Right ventricle myocardium inferior (tissue), 1 donor: ENCODE results near the gene SMIM10L2A. TPM values are rescaled to one million over a fixed set of nuclear protein-coding genes. Genes with fewer than 3 reads are reported as not detected.
"Not testable (repeated sequence)": the region's sequence is repeated elsewhere in the genome, so short reads cannot be mapped to it uniquely, and the experiment has no call there.

Experiments used
- ATAC-seq: fragments of 200-7000 bp; cut with Tn5 transposase; one replicate; pipeline ENCODE4 v1.9.1; 2020; ENCODE audit warnings: mild to moderate bottlenecking, moderate library complexity
- DNase-seq: peaks from one replicate; pipeline ENCODE4 v3.0.0; 2021; ENCODE audit errors: missing footprints
- intact Hi-C: fragments of 100-400 bp; cut with DNase I; formaldehyde crosslinking; loops from one replicate; pipeline ENCODE4 v1.11.0; 2022
- total RNA-seq: library from RNA; stranded (reverse); fragmentation: NEBNext Ultra II Directional; extraction: Animal tissue kit (Norgen Biotek cat#: 25700); gene quantifications from one replicate; pipeline ENCODE4 v1.2.1, GENCODE V29; 2021
- donor health status: DM: no; HTN: yes; CAD: no; lungs with severe emphysema.

Gene SMIM10L2A
- total RNA-seq, 1 donor from 2014 or later: 1.3 TPM

DNA sequence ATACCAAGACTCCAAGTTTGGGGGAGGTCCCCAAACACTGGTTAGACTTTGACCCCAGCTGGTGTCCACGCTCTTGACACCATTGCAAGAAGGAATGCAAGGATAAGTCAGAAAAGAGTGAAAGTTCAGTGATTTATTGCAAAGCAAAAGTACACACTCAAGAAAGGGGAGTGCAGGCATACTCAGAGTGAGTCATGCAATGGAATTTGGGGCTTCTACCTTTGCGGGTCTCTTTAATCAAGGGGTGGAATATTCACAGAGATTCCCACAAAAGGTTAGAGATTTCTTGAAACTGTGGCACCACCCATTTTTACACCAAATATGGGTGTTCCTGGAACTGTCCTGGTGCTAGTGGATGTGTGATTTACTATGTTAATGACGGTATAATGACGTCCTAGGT, 5.2 kb upstream of the SMIM10L2A start:
- DNase-seq (no peak), ATAC-seq (no peak)
- intact Hi-C loops: no loop called here

DNA sequence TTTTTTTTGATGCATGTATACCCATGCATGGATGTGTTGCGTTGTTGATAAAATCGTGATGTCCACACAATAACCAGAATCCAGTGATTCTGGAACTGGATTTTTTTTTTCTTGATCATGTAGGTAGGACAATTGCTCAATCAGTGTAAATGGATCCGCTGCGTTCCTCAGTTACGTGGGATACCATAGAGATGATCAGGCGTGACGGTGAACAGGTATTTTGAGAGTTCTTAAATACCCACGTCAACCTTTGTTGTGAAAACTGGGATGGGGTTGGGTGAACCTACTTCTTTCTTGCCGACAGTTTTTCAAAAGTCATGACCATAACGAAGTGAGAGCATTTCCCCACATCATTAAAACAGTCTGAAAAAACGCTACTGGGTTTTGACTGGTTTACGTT, 913 bp upstream of the SMIM10L2A start:
- intact Hi-C loops: loop anchor here (2.0 kb wide), 1 partner anchor 100 kb away; the partner anchor contains the start of gene INTS6L
- ATAC-seq (no peak), DNase-seq (no peak)

GRCh38 chrX:135421537-135421931, 210 bp upstream of the SMIM10L2A start:
- DNase-seq: peak; percentile 93
- peak; percentile 99 for ATAC-seq
- intact Hi-C loops: loop anchor here (2.0 kb wide), 1 partner anchor 99 kb away; the partner anchor contains the start of gene INTS6L

GRCh38 chrX:135422810-135423168, 1.0 kb downstream of the SMIM10L2A start:
- DNase-seq, ATAC-seq, intact Hi-C loops: not testable (repeated sequence)

DNA sequence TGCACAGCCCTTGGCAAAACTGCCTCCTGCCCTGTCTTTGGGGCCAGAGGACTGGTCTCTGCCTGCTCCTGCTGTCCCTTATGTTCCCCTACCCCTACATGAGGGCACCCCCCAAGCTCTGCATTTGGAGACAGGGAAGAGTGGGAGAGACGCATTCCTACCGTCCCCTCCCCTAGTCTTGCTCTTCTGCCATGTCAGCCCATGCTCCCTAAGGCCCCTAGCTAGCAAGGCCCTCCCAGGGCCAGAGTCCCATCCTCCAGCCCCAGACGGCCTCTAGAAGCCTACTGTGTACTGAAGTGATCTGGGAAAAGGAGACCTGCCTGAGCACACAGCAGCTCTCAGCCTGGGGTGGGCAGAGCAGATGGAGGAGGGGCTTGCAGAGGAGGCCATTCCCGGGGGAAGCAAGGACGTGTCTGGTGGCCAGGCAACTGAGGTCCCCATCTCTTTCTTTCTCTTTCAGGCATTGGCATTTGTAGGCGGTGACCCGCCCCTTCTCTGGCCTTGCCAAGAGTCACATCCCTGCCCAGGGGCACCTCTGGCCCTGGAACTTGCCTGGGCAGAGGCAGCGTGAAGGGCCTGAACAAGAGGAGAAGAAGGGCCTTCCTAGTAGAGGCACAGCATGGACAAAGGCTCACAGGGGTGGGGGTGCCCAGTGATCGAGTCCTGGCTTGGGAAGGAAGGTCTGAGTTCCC, 1.6 kb downstream of the SMIM10L2A start:
- ATAC-seq, intact Hi-C loops, DNase-seq: not testable (repeated sequence)

- ATAC-seq: no peak
- intact Hi-C loops: no loop called here
These were observed 2.7 kb downstream of the SMIM10L2A start for GRCh38 chrX:135424469-135424868.

GRCh38 chrX:135425026-135425965, 3.6 kb downstream of the SMIM10L2A start:
- no peak for ATAC-seq
- intact Hi-C loops: no loop called here
- DNase-seq: no peak

More at GRCh38 chrX:135424469-135424868, 2.7 kb downstream of the SMIM10L2A start:
- DNase-seq: no peak

GRCh38 chrX:135429429-135429828, 7.7 kb downstream of the SMIM10L2A start:
- intact Hi-C loops: no loop called here
- DNase-seq (no peak), ATAC-seq (no peak)

GRCh38 chrX:135431886-135432285, 10.1 kb downstream of the SMIM10L2A start:
- no peak for ATAC-seq

GRCh38 chrX:135432453-135432852, 10.7 kb downstream of the SMIM10L2A start:
- no peak for ATAC-seq
- no peak for DNase-seq
- intact Hi-C loops: no loop called here

More at GRCh38 chrX:135431886-135432285, 10.1 kb downstream of the SMIM10L2A start:
- DNase-seq: no peak
- intact Hi-C loops: no loop called here

DNA sequence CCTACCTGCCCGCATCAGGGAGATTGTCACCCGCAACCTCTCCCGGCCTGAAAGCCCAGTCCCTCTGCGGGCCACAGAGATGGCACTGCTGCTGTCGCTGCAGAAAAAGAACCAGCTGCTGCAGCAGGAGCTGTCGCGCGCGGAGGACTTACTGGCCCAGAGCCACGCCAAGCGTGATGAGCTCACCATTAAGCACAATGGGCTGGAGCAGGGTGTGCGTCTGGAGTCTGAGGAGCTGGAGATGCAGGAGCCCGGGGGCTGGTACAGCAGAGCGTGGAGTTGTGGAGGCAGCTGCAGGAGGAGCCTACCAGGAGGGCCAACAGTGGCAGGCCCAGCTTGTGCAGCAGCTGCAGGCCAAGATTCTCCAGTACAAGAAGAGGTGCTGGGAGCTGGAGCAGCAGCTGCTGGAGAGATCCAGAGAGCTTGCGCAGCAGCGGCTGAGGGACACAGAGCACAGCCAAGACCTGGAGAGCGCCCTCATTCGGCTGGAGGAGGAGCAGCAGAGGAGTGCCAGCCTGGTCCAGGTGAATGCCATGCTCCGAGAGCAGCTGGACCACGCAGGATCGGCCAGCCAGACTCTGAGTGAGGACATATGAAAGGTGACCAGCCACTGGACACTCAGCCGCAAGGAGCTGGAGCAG, 11.3 kb downstream of the SMIM10L2A start:
- no peak for ATAC-seq
- intact Hi-C loops: no loop called here
- DNase-seq: no peak

DNA sequence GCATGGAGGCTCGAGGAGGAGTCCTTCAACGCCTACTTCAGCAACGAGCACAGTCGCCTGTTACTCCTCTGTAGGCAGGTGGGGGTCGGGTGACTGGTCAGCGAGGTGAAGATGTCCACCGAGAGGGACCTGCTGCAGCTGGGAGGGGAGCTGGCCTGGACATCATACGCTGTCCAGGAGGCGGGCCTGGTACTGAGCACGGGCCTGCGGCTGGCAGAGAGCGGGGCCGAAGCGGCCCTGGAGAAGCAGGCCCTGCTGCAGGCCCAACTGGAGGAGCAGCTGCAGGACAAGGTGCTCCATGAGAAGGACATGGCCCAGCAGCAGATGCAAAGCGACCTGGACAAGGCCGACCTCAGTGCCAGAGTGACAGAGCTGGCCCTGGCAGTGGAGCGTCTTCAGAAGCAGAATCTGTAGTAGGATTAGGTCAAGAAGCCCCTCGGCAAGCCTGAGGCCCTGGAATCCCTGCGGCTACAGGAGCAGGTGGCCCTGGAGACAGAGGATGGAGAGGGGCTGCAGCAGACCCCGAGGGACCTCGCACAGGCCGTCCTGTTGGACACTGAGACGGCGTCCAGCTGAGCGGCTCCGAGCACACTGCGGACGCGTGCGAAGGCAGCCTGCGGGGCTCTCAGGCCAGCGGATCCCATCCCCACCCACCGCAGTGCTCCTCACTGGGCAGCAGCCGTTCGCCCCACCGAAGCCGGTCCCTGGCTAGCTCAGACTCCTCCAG, 11.9 kb downstream of the SMIM10L2A start:
- ATAC-seq (no peak), DNase-seq (no peak)
- intact Hi-C loops: no loop called here

- intact Hi-C loops: no loop called here
- no peak for DNase-seq
- no peak for ATAC-seq
These were observed 12.8 kb downstream of the SMIM10L2A start for GRCh38 chrX:135434258-135435138.

DNA sequence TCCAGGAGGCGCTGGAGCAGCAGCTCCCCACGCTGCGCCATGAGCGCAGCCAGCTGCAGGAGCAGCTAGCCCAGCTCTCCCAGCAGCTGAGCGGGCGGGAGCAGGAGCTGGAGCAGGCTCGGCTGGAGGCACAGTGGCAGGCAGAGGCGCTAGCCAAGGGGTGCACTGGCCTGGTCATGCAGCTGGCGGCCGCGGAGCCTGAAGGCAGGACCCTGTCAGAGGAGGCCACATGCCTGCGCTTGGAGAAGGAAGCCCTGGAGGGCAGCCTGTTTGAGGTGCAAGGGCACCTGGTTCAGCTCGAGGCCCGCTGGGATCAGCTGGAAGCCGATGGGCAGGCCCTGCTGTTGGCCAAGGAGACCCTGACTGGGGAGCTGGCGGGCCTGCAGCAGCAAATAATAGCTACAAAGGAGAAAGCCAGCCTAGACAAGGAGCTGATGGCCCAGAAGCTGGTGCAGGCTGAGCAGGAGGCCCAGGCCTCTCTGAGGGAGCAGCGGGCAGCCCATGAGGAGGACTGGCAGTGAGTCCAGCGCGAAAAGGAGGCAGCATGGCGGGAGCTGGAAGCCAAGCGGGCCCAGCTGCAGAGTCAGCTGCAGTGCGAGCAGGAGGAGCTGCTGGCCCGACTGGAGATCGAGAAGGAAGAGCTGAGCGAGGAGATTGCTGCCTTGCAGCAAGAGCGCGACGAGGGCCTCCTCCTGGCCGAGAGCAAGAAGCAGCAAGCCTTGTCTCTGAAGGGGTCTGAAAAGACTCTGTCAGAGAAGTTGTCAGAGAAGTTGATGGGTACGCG, 13.6 kb downstream of the SMIM10L2A start:
- ATAC-seq: no peak
- no peak for DNase-seq
- intact Hi-C loops: no loop called here

GRCh38 chrX:135435933-135436332, 14.2 kb downstream of the SMIM10L2A start:
- no peak for ATAC-seq
- intact Hi-C loops: no loop called here
- DNase-seq: no peak

GRCh38 chrX:135436456-135436855, 14.7 kb downstream of the SMIM10L2A start:
- no peak for DNase-seq
- ATAC-seq: no peak
- intact Hi-C loops: no loop called here
